Measurements from ENCODE around the gene POLR2J3.
"Not testable (repeated sequence)": the region's sequence is repeated elsewhere in the genome, so short reads cannot be mapped to it uniquely, and the experiment has no call there.

The POLR2J3 gene

DNA sequence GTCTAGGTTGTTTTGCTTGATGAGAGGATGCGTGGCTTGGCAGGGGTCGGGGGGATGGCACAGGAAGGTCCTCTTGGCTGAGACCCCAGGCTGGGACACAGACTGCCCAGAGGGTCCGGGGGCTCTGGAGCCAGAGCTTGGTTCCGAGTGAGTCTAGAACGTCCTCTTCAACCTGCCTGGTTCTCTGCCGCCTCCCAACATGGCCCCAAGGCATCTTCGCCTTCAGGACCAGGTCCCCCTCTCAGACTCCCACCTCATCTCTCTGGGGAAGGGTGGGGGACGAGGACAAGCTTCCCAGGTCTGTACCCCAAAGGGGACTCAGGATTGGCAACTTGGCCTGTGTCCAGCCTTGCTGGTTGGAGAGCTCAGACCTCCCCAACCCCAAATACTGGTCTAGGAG, 30.3 kb downstream of the POLR2J3 start:
- H3K36me3 ChIP-seq (ENCODE audit: control insufficient read depth, insufficient read depth, low read length, severe bottlenecking); H3K27me3 ChIP-seq (replicated peaks; ENCODE audit: control insufficient read depth, insufficient read depth, low read length); H3K4me1 ChIP-seq (ENCODE audit: control insufficient read depth, insufficient read depth, low read length); H3K9me3 ChIP-seq (ENCODE audit: control insufficient read depth, low read length); H3K9ac ChIP-seq (ENCODE audit: low read length); H3K4me3 ChIP-seq (ENCODE audit: low read length); DNase-seq (ENCODE audit: low read depth): not testable (repeated sequence)

DNA sequence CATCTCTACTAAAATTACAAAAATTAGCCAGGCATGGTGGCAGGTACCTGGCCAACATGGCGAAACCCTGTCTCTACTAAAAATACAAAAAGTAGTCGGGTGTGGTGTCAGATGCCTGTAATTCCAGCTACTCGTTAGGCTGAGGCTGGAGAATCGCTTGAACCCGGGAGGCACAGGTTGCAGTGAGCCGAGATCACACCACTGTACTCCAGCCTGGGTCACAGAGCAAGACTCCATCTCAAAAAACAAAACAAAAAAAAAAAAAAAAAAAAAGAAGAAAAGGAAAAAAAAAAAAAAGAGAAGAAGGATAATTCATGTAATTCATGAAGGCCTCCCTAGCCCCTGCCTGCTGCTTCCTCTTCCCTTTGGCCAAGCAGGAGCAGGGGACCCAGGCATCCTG, 31.8 kb downstream of the POLR2J3 start:
- not testable (repeated sequence) for DNase-seq (ENCODE audit: low read depth); H3K4me1 ChIP-seq (ENCODE audit: control insufficient read depth, insufficient read depth, low read length); H3K9me3 ChIP-seq (ENCODE audit: control insufficient read depth, low read length); H3K4me3 ChIP-seq (ENCODE audit: low read length); H3K36me3 ChIP-seq (ENCODE audit: control insufficient read depth, insufficient read depth, low read length, severe bottlenecking); H3K27me3 ChIP-seq (replicated peaks; ENCODE audit: control insufficient read depth, insufficient read depth, low read length); H3K9ac ChIP-seq (ENCODE audit: low read length)

DNA sequence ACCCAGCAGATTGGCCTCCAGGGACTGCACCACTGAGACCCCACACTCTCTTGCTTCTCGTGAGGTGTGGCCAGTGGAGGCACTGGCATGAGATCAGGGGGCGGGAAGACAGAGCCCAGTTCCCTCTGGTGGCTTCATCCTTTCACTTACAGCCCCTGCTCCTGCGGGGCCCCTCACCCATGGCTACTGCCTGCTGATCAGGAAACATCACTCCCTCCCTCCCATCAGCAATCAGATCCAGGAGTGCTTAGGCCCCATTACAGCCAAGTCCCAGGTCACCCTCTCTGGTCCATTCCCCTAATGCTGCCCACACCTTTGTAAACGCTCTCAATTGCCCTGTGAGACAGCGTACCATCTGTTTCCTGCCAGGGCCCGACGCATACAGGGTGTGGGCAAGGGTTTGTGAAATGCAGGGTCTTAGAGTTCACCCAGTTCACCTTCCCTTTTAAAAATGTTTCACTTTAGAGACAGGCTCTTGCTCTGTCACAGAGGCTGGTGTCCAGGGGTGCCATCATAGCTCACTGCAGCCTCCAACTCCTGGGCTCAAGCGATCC, 37.2 kb downstream of the POLR2J3 start:
- H3K9ac ChIP-seq (ENCODE audit: low read length); H3K4me3 ChIP-seq (ENCODE audit: low read length); H3K27me3 ChIP-seq (replicated peaks; ENCODE audit: control insufficient read depth, insufficient read depth, low read length); H3K4me1 ChIP-seq (ENCODE audit: control insufficient read depth, insufficient read depth, low read length); H3K36me3 ChIP-seq (ENCODE audit: control insufficient read depth, insufficient read depth, low read length, severe bottlenecking); H3K9me3 ChIP-seq (ENCODE audit: control insufficient read depth, low read length); DNase-seq (ENCODE audit: low read depth): not testable (repeated sequence)

DNA sequence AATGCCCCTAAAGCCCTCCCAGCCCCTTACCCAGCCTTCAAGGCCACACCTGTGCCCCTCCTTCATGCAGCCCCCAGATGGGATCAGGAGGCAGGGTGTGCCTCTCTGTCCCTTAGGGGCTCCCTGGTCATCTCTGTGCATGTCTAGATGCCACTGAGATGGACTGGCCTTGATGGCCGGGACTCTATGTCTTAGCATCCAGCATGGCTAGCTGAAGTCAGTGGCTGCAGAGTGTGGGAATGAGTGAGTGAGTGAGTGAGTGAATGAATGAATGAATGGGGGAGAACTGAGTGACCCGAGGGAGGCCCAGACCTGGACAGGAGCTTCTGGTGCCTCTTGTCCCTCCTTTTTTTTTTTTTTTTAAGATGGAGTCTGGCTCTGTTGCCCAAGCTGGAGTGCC, 40.3 kb downstream of the POLR2J3 start:
- not testable (repeated sequence) for H3K36me3 ChIP-seq (ENCODE audit: control insufficient read depth, insufficient read depth, low read length, severe bottlenecking); H3K9ac ChIP-seq (ENCODE audit: low read length); H3K4me3 ChIP-seq (ENCODE audit: low read length); H3K4me1 ChIP-seq (ENCODE audit: control insufficient read depth, insufficient read depth, low read length); DNase-seq (ENCODE audit: low read depth); H3K9me3 ChIP-seq (ENCODE audit: control insufficient read depth, low read length); H3K27me3 ChIP-seq (replicated peaks; ENCODE audit: control insufficient read depth, insufficient read depth, low read length)

DNA sequence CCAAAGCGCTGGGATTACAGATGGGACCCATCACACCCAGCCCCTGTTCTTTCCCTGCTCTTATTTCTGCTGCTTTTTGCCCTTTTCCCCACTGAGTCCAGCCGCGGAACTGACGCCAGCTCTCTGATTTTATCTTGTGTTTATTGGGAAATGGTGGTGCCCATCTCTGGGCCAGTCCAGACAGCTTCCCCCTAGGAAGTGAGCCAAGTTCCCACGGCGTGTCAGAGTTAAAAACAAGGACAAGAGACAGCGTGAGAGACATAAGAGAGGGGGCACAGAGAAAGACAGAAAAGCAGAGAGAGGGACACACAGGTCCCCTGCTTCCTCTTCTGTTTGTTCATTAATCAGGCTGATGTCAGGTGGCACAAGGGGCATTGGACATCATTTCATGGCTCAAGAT, 40.8 kb downstream of the POLR2J3 start:
- H3K27me3 ChIP-seq (replicated peaks; ENCODE audit: control insufficient read depth, insufficient read depth, low read length); H3K9ac ChIP-seq (ENCODE audit: low read length); H3K9me3 ChIP-seq (ENCODE audit: control insufficient read depth, low read length); H3K4me3 ChIP-seq (ENCODE audit: low read length); DNase-seq (ENCODE audit: low read depth); H3K4me1 ChIP-seq (ENCODE audit: control insufficient read depth, insufficient read depth, low read length); H3K36me3 ChIP-seq (ENCODE audit: control insufficient read depth, insufficient read depth, low read length, severe bottlenecking): not testable (repeated sequence)

DNA sequence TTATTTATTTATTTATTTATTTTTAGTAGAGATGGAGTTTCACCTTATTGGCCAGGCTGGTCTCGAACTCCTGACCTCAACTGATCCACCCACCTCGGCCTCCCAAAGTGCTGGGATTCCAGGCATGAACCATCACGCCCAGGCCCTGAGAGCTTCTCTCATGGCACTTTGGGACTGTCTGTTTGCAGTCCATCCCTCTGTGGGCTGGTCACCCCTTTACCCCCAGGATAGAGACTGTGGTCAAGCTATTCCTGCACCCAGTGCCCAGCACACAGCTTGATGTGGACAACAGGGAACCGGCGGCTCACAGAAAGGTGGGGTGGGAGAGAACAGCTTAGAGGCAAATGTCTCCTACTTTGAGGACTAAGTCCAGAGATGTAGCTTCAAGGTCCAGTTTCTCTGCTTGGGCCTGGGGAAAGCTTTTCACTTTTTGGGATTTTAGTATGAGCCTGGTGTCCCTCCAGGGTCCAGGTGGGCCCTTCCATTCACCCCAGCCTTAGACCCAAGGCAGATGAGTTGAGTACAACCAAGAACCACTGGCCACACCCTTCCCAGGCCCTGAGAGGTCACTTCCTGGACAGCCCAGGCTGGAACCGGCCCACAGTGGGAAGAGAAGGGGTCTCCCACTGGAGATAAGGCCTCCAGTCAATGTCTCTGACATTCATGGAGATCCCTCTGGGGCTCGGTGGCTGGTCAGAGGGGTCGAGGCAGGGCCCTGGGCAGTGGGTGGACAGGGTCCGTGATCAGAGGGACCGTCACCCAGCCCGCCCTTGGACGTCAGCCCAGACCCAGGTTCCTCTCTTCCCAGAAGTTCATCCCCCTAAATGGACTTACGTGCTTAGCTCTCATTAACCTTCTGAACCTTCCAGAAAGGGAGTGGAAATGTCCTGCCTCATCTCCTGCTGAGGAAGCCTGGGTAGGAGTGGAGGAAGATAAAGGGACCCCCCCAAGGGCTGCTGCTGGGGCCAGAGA, 44.3 kb downstream of the POLR2J3 start:
- DNase-seq (ENCODE audit: low read depth); H3K9me3 ChIP-seq (ENCODE audit: control insufficient read depth, low read length); H3K4me3 ChIP-seq (ENCODE audit: low read length); H3K9ac ChIP-seq (ENCODE audit: low read length); H3K36me3 ChIP-seq (ENCODE audit: control insufficient read depth, insufficient read depth, low read length, severe bottlenecking); H3K4me1 ChIP-seq (ENCODE audit: control insufficient read depth, insufficient read depth, low read length); H3K27me3 ChIP-seq (replicated peaks; ENCODE audit: control insufficient read depth, insufficient read depth, low read length): not testable (repeated sequence)

DNA sequence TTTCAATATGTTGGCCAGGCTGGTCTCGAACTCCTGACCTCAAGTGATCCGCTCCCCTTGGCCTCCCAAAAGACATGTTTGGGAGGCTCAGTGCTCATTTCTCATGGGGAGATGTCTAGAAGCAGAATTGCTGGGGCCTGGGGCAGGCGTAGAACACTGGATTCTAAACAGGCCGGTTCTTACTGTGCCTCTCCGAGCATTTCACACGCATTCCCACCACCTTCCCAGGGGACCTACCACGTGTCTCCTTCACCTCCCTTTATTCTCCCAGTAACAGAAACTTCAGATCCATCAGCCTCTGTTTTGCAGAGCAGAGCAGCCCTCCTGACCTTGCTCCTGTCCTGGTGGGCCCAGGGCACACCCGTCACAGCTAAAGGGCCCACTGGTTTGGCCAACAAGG, 45.2 kb downstream of the POLR2J3 start:
- H3K9me3 ChIP-seq (ENCODE audit: control insufficient read depth, low read length); DNase-seq (ENCODE audit: low read depth); H3K9ac ChIP-seq (ENCODE audit: low read length): not testable (repeated sequence)

DNA sequence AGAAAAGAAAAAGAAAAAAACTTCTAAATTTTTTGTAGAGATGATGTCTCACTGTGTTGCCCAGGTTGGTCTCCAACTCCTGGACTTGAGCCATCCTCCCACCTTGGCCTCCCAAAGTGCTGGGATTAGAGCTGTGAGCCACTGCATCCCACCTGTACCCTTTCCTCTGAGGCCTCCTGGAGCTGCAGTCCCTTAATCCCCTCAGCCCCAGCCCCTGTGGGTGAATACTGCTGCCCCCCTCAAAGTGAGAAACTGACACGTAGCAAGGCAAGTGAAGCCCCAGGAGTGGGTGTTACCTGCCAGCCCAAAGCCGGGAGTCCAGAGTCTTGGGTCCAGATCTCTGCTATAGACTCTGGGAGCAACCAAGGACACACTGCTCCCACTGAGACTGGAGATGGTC, 47.6 kb downstream of the POLR2J3 start:
- not testable (repeated sequence) for H3K27me3 ChIP-seq (replicated peaks; ENCODE audit: control insufficient read depth, insufficient read depth, low read length); DNase-seq (ENCODE audit: low read depth); H3K4me1 ChIP-seq (ENCODE audit: control insufficient read depth, insufficient read depth, low read length); H3K9ac ChIP-seq (ENCODE audit: low read length); H3K4me3 ChIP-seq (ENCODE audit: low read length); H3K36me3 ChIP-seq (ENCODE audit: control insufficient read depth, insufficient read depth, low read length, severe bottlenecking); H3K9me3 ChIP-seq (ENCODE audit: control insufficient read depth, low read length)

More for the DNA sequence above, 45.2 kb downstream of the POLR2J3 start:
- H3K4me3 ChIP-seq (ENCODE audit: low read length); H3K4me1 ChIP-seq (ENCODE audit: control insufficient read depth, insufficient read depth, low read length); H3K36me3 ChIP-seq (ENCODE audit: control insufficient read depth, insufficient read depth, low read length, severe bottlenecking); H3K27me3 ChIP-seq (replicated peaks; ENCODE audit: control insufficient read depth, insufficient read depth, low read length): not testable (repeated sequence)

DNA sequence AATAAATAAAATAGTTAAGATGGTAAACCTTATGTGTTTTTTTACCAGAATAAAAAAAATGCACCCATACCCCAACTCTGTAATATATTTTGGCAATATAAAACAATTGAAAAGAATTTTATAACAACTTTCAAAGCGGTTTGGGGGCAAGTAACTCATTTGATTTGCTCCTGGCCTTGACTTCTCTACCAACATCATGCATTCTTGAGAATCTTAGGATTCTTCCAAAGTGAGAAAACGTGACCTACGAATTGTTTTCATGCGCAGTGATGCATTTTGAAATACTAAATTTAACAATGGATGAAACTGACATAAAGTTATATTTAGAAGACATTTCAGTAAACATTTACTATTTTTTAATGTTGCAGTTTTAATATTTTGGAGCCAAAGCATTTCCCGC, 51.6 kb downstream of the POLR2J3 start:
- H3K36me3 ChIP-seq (ENCODE audit: control insufficient read depth, insufficient read depth, low read length, severe bottlenecking); DNase-seq (ENCODE audit: low read depth); H3K4me1 ChIP-seq (ENCODE audit: control insufficient read depth, insufficient read depth, low read length); H3K27me3 ChIP-seq (replicated peaks; ENCODE audit: control insufficient read depth, insufficient read depth, low read length); H3K9me3 ChIP-seq (ENCODE audit: control insufficient read depth, low read length); H3K9ac ChIP-seq (ENCODE audit: low read length); H3K4me3 ChIP-seq (ENCODE audit: low read length): not testable (repeated sequence)

DNA sequence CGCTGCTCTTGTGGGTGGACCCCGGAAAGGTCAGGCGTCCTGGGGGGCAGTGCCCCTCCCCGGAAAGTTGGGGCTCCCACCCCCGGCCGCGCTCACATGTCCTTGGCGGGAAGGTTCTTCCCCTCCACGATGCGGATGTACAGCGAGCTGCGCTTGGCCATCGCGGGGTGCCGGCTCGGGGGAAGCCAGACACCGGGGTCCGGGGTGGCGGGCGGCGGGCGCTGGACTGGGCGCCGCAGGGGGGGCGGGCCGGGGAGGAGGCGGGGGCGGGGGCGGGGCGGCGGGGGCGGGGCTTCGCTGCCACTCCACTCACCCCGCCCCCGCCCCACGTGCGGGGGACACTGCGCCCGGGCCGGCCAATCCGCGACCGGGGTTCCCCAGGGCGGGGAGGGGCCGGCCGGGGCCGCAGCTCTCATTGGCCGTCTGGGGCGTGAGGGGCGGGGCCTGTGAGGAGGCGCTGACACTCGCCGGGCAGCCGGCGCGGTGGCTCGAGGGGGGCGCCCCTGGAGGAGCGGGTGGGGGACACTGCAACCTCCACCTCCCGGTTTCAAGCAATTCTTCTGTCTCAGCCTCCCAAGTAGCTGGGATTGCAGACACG, 54.7 kb downstream of the POLR2J3 start, which contains the start of gene RASA4B:
Gene RASA4B (minus strand): TSS at position 228 of the 598 bp plus-strand sequence. CDS start 67 bp downstream, at position 161.
- H3K27me3 ChIP-seq (replicated peaks; ENCODE audit: control insufficient read depth, insufficient read depth, low read length); H3K9ac ChIP-seq (ENCODE audit: low read length); H3K9me3 ChIP-seq (ENCODE audit: control insufficient read depth, low read length); H3K4me3 ChIP-seq (ENCODE audit: low read length); H3K36me3 ChIP-seq (ENCODE audit: control insufficient read depth, insufficient read depth, low read length, severe bottlenecking); H3K4me1 ChIP-seq (ENCODE audit: control insufficient read depth, insufficient read depth, low read length): not testable (repeated sequence)
- DNase-seq (ENCODE audit: low read depth): peak; percentile 41

Data from adipocyte (in vitro differentiated cells).